ENCODE data around the gene DRD3.
A peak's percentile ranks its signal among the peaks of the same experiment; 100 is the strongest.

DRD3 gene

GRCh38 chr3:114219741-114220140, 40.9 kb upstream of the DRD3 start:
- no peak overlapping the region for H3K4me3 ChIP-seq (ENCODE audit: low read depth, low read length)
- ChIA-PET CTCF (no interaction called here), POLR2A (no interaction called here)
- DNase-seq (ENCODE audit: low read depth, low spot score), result no peak
- TF ChIP-seq CTCF (IDR thresholded peaks at IDR 0.05; ENCODE audit: insufficient read depth, low read length, missing control alignments), result no peak

GRCh38 chr3:114218578-114219185, 39.8 kb upstream of the DRD3 start:
- ChIA-PET CTCF (no interaction called here), POLR2A (no interaction called here)
- no peak for TF ChIP-seq CTCF (IDR thresholded peaks at IDR 0.05; ENCODE audit: insufficient read depth, low read length, missing control alignments)
- no peak for DNase-seq (ENCODE audit: low read depth, low spot score)
- H3K4me3 ChIP-seq (ENCODE audit: low read depth, low read length), result no peak overlapping the region

GRCh38 chr3:114218006-114218405, 39.2 kb upstream of the DRD3 start:
- ChIA-PET POLR2A (no interaction called here), CTCF (no interaction called here)
- no peak for DNase-seq (ENCODE audit: low read depth, low spot score)
- TF ChIP-seq CTCF (IDR thresholded peaks at IDR 0.05; ENCODE audit: insufficient read depth, low read length, missing control alignments), result no peak
- no peak overlapping the region for H3K4me3 ChIP-seq (ENCODE audit: low read depth, low read length)

GRCh38 chr3:114217266-114217665, 38.4 kb upstream of the DRD3 start:
- no peak for DNase-seq (ENCODE audit: low read depth, low spot score)
- CTCF ChIA-PET, result no interaction called here
- no peak for TF ChIP-seq CTCF (IDR thresholded peaks at IDR 0.05; ENCODE audit: insufficient read depth, low read length, missing control alignments)
- POLR2A ChIA-PET, result no interaction called here
- H3K4me3 ChIP-seq (ENCODE audit: low read depth, low read length), result no peak overlapping the region

- CTCF ChIA-PET, result no interaction called here
Measured at GRCh38 chr3:114216186-114216970, 37.5 kb upstream of the DRD3 start.

More at GRCh38 chr3:114216186-114216970, 37.5 kb upstream of the DRD3 start:
- POLR2A ChIA-PET, result no interaction called here
- peak; percentile 14 for DNase-seq (ENCODE audit: low read depth, low spot score)
- H3K4me3 ChIP-seq (ENCODE audit: low read depth, low read length), result no peak overlapping the region
- no peak for TF ChIP-seq CTCF (IDR thresholded peaks at IDR 0.05; ENCODE audit: insufficient read depth, low read length, missing control alignments)

Data from AG04449 (cell line).